ENCODE results near the gene RHOF. TPM values are rescaled to one million over a fixed set of nuclear protein-coding genes. Genes with fewer than 3 reads are reported as not detected.

The RHOF gene
- total and polyA plus RNA-seq, 8 donors, result 2.8 to 12.6 (median 4.9) TPM

DNA sequence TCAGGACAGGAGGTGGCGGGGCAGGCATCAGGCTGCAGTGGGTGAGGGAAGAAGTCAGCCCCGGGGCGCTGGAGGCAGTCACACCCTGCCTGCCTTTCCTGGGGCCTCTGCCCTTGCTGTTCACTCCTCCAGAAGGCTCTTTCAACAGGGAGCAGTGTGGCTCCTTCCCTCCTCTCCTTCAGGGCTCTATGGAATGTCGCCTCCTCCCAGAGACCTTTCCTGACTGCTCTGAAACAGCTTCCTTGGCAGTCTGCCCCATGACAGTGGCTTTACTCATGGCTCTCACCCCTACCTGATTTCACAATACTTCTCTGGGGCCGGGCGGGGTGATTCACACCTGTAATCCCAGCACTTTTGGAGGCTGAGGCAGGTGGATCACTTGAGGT, 7.1 kb downstream of the RHOF start:
- WGBS, 2 donors, result 67 to 75% methylated on average over 6 of the region's 6 CpGs
- TF ChIP-seq, protein P1, sequence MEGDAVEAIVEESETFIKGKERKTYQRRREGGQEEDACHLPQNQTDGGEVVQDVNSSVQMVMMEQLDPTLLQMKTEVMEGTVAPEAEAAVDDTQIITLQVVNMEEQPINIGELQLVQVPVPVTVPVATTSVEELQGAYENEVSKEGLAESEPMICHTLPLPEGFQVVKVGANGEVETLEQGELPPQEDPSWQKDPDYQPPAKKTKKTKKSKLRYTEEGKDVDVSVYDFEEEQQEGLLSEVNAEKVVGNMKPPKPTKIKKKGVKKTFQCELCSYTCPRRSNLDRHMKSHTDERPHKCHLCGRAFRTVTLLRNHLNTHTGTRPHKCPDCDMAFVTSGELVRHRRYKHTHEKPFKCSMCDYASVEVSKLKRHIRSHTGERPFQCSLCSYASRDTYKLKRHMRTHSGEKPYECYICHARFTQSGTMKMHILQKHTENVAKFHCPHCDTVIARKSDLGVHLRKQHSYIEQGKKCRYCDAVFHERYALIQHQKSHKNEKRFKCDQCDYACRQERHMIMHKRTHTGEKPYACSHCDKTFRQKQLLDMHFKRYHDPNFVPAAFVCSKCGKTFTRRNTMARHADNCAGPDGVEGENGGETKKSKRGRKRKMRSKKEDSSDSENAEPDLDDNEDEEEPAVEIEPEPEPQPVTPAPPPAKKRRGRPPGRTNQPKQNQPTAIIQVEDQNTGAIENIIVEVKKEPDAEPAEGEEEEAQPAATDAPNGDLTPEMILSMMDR (IDR thresholded peaks at IDR 0.05), result no peak
- no peak overlapping the region for H3K4me3 ChIP-seq
- H3K9me3 ChIP-seq, result no peaks in the 10 kb centered on the region
- FAIRE-seq (no peak), ATAC-seq (peak; percentile 35 to 64 (median 52)), DNase-seq (peak in 4 of 6 donors; percentile 44 to 68 (median 55))
- intact Hi-C loops (cut with DNase I), result no loop called here
- peaks cover 0 to 3% (median 0%) of the 10 kb centered on the region in 3 donors for H3K4me1 ChIP-seq
- no peaks in the 10 kb centered on the region for H3K27me3 ChIP-seq
- H3K27ac ChIP-seq, result peak overlapping the region in 2 of 4 donors; percentile 15 to 18
- no peaks in the 10 kb centered on the region for H3K36me3 ChIP-seq

- Histone ChIP-seq H3K27me3 (no peaks in the 10 kb centered on the region), H3K4me3 (no peak overlapping the region), H3K9me3 (no peaks in the 10 kb centered on the region), H3K27ac (no peak overlapping the region), H3K36me3 (no peaks in the 10 kb centered on the region), H3K4me1 (peaks cover 0 to 3% (median 0%) of the 10 kb centered on the region in 3 donors)
- TF ChIP-seq, protein P1 (IDR thresholded peaks at IDR 0.05), result no peak
- WGBS, 2 donors, result 37 to 50% methylated on average over 6 of the region's 6 CpGs
- DNase-seq (no peak), ATAC-seq (peak in 1 of 4 donors; percentile 23), FAIRE-seq (no peak)
- intact Hi-C loops (cut with DNase I), result no loop called here
Observed at GRCh38 chr12:121784460-121784859, 9.0 kb downstream of the RHOF start.

- no peak overlapping the region for H3K27ac ChIP-seq
- H3K9me3 ChIP-seq, result no peaks in the 10 kb centered on the region
- no peak overlapping the region for H3K4me3 ChIP-seq
- DNase-seq (no peak), ATAC-seq (no peak), FAIRE-seq (no peak)
- intact Hi-C loops (cut with DNase I), result no loop called here
- H3K36me3 ChIP-seq, result no peaks in the 10 kb centered on the region
- no peaks in the 10 kb centered on the region for H3K27me3 ChIP-seq
- 68 to 74% methylated on average over 6 of the region's 6 CpGs for WGBS, 2 donors
- peaks cover 0 to 3% (median 0%) of the 10 kb centered on the region in 3 donors for H3K4me1 ChIP-seq
- TF ChIP-seq, protein P1 (IDR thresholded peaks at IDR 0.05), result no peak
Observed at GRCh38 chr12:121783766-121784165, 9.7 kb downstream of the RHOF start.

- DNase-seq (no peak), FAIRE-seq (no peak), ATAC-seq (no peak)
- H3K9me3 ChIP-seq, result no peaks in the 10 kb centered on the region
- H3K4me1 ChIP-seq, result peaks cover 0 to 2% (median 0%) of the 10 kb centered on the region in 3 donors
- intact Hi-C loops (cut with DNase I), result no loop called here
- no peaks in the 10 kb centered on the region for H3K27me3 ChIP-seq
- H3K36me3 ChIP-seq, result no peaks in the 10 kb centered on the region
- no peak overlapping the region for H3K27ac ChIP-seq
- no peak overlapping the region for H3K4me3 ChIP-seq
- TF ChIP-seq, protein P1 (IDR thresholded peaks at IDR 0.05), result no peak
- WGBS, 2 donors, result 62 to 67% methylated on average over 14 of the region's 14 CpGs
Observed at GRCh38 chr12:121781998-121782979, 11.2 kb downstream of the RHOF start.

Measured in pancreas (tissue), 10 donors.